Measurements from ENCODE around the gene PHF12. TPM values are rescaled to one million over a fixed set of nuclear protein-coding genes. Genes with fewer than 3 reads are reported as not detected.

The PHF12 gene
- total RNA-seq, 3 donors from 2014 or later (not counting 1 experiment from before 2014, with no cell fraction given): 163 to 177 (median 171) TPM

DNA sequence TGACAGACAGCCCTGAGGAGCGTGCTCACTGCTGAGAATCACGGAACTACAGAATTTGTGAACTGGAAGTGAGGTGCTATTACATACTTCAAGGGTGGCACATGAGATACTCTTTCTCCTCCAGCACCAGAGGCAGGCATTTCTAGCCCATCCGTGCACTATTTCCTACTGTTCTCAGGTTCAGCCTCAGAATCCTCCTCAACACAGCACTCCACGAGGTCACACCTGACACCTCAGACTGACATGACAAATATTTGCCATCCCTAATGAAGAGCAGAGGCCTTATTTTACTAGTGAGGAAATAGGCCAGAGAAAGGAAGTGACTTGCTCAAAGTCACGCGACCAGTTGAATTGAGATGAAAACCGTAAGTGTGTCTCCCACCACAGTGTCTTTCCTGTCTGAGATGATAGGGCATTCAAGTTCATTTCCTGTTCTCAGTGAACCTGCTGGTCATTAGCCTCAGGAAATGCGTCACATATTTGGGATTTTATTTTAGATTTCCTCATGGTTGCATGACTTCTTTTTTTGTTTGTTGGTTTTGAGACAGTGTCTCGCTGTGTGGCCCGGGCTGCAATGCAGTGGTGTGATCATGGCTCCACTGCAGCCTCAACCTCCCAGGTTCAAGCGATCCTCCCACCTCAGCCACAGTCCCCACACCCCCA, 30.9 kb upstream of the PHF12 start:
- intact Hi-C loops (cut with micrococcal nuclease): loop anchor here (1.0 to 10.0 kb wide), 3 partner anchors 30 to 313 kb away; partner anchors contain the start of gene NUFIP2
- H3K27me3 ChIP-seq (ENCODE audit: control insufficient read depth, insufficient read depth, low read length): peaks cover 2% of the 10 kb centered on the region
- TF ChIP-seq, protein P1, sequence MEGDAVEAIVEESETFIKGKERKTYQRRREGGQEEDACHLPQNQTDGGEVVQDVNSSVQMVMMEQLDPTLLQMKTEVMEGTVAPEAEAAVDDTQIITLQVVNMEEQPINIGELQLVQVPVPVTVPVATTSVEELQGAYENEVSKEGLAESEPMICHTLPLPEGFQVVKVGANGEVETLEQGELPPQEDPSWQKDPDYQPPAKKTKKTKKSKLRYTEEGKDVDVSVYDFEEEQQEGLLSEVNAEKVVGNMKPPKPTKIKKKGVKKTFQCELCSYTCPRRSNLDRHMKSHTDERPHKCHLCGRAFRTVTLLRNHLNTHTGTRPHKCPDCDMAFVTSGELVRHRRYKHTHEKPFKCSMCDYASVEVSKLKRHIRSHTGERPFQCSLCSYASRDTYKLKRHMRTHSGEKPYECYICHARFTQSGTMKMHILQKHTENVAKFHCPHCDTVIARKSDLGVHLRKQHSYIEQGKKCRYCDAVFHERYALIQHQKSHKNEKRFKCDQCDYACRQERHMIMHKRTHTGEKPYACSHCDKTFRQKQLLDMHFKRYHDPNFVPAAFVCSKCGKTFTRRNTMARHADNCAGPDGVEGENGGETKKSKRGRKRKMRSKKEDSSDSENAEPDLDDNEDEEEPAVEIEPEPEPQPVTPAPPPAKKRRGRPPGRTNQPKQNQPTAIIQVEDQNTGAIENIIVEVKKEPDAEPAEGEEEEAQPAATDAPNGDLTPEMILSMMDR (IDR thresholded peaks at IDR 0.05): no peak
- no peak overlapping the region for H3K4me3 ChIP-seq (ENCODE audit: low read length)
- whole genome bisulfite sequencing (ENCODE audit: insufficient coverage): 27% methylated on average over 11 of the region's 11 CpGs
- ATAC-seq (peak; percentile 82 to 95 (median 91)), DNase-seq (peak; percentile 58 to 92)
- Mint-ChIP-seq H3K4me1 (peaks cover 18 to 26% of the 10 kb centered on the region in 2 donors), H3K27me3 (ENCODE audit: low read depth in 2 of 2) (no peaks in the 10 kb centered on the region), H3K36me3 (no peaks in the 10 kb centered on the region), H3K27ac (peak overlapping the region; percentile 97 to 99), H3K9me3 (no peaks in the 10 kb centered on the region), H3K4me3 (peak overlapping the region; percentile 70)
- H3K27ac ChIP-seq (ENCODE audit: low read length): peak overlapping the region; percentile 85
- H3K4me1 ChIP-seq (ENCODE audit: control insufficient read depth, insufficient read depth, low read length): peaks cover 31% of the 10 kb centered on the region
- H3K9me3 ChIP-seq (ENCODE audit: control insufficient read depth, insufficient read depth, low read length): no peaks in the 10 kb centered on the region
- H3K36me3 ChIP-seq (ENCODE audit: control insufficient read depth, insufficient read depth, low read length): no peaks in the 10 kb centered on the region

DNA sequence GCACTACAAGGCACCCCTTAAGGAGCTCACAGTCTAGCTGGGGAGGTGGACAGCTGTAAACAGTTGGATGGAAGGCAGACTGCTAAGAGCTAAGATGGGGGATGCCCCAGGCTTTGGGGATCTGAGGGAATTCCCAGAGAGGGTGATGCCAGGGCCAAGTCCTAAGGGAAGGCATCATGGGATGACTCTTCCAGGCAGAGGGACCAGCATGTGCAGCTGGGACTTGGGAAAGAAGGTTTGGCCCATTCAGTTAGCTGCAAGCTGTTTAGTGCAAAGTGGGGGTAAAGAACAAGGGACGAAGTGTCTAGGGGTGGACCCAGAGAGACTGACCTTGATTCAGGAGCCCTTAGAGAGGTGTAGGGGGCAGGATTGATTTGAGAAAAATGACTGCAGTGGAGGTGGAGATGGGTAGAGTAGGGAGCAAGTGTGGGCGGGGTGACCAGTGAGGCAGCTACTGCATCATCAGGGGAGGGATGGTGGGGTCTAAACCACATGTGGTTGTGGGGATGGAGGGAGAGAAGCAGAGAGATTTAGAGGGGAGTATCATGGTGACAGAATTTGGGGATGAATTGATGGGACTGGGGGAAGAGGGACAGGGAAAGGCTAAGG, 27.1 kb upstream of the PHF12 start:
- no peaks in the 10 kb centered on the region for H3K27me3 Mint-ChIP-seq (ENCODE audit: low read depth in 2 of 2)
- Histone ChIP-seq H3K27me3 (ENCODE audit: control insufficient read depth, insufficient read depth, low read length) (no peaks in the 10 kb centered on the region), H3K4me3 (ENCODE audit: low read length) (no peak overlapping the region), H3K9me3 (ENCODE audit: control insufficient read depth, insufficient read depth, low read length) (no peaks in the 10 kb centered on the region), H3K36me3 (ENCODE audit: control insufficient read depth, insufficient read depth, low read length) (no peaks in the 10 kb centered on the region), H3K4me1 (ENCODE audit: control insufficient read depth, insufficient read depth, low read length) (peaks cover 24% of the 10 kb centered on the region), H3K27ac (ENCODE audit: low read length) (no peak overlapping the region)
- WGBS (ENCODE audit: insufficient coverage): 88% methylated on average over 2 of the region's 2 CpGs
- no peak overlapping the region for H3K4me3 Mint-ChIP-seq
- no peaks in the 10 kb centered on the region for H3K36me3 Mint-ChIP-seq
- ATAC-seq: no peak
- no peaks in the 10 kb centered on the region for H3K9me3 Mint-ChIP-seq
- intact Hi-C loops (cut with micrococcal nuclease): no loop called here
- TF ChIP-seq, protein P1 (IDR thresholded peaks at IDR 0.05): no peak
- peaks cover 16 to 22% of the 10 kb centered on the region in 2 donors for H3K4me1 Mint-ChIP-seq
- DNase-seq: no peak
- peak overlapping the region; percentile 32 to 67 for H3K27ac Mint-ChIP-seq

DNA sequence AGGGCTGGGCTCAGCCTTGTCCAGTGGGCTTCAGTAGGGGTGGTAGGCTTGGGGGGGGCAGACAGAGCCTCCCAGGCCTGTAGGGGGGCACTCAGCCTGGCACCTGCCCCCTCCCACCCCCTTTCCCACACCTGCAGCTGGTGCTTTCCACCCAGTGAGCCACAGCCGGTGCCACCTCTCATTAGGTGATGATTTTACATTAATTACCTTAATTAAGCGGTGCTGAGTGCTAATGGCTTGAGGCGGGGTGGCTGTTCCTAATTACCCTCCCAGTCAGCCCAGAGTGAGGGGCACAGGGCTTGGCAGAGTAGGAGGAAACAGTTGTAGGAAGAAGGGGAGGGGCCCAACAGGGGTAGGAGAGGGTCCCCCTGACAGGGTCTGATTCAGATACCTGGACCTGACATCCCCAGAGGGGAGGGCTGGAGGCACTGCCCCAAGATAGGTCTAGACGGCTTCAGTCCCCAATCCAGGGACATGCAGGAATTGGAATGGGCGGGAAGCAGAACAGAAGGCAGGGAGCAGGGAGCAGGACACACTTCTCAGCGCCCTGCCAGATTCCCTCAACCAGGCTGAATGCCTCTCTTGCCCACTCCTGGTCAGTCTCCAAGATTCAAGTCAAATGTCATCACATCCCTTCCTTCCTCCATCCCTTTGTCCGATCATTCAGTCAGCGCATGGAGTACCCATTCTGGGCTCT, 26.5 kb upstream of the PHF12 start:
- no peak for DNase-seq
- ATAC-seq: no peak
- Histone ChIP-seq H3K4me3 (ENCODE audit: low read length) (no peak overlapping the region), H3K27ac (ENCODE audit: low read length) (no peak overlapping the region), H3K9me3 (ENCODE audit: control insufficient read depth, insufficient read depth, low read length) (no peaks in the 10 kb centered on the region), H3K4me1 (ENCODE audit: control insufficient read depth, insufficient read depth, low read length) (peaks cover 18% of the 10 kb centered on the region), H3K27me3 (ENCODE audit: control insufficient read depth, insufficient read depth, low read length) (no peaks in the 10 kb centered on the region), H3K36me3 (ENCODE audit: control insufficient read depth, insufficient read depth, low read length) (no peaks in the 10 kb centered on the region)
- H3K36me3 Mint-ChIP-seq: no peaks in the 10 kb centered on the region
- WGBS (ENCODE audit: insufficient coverage): 93% methylated on average over 8 of the region's 8 CpGs
- no peaks in the 10 kb centered on the region for H3K9me3 Mint-ChIP-seq
- H3K27me3 Mint-ChIP-seq (ENCODE audit: low read depth in 2 of 2): no peaks in the 10 kb centered on the region
- intact Hi-C loops (cut with micrococcal nuclease): no loop called here
- H3K4me3 Mint-ChIP-seq: no peak overlapping the region
- H3K4me1 Mint-ChIP-seq: peaks cover 10 to 15% of the 10 kb centered on the region in 2 donors
- H3K27ac Mint-ChIP-seq: peak overlapping the region; percentile 4 to 67
- TF ChIP-seq, protein P1 (IDR thresholded peaks at IDR 0.05): no peak

All from natural killer cell (primary cell).